OCI-LY7 (cell line): ENCODE results near the gene ADAMTS4. TPM values are rescaled to one million over a fixed set of nuclear protein-coding genes. Genes with fewer than 3 reads are reported as not detected.

Experiments used
- BruUV-seq: library from RNA; stranded (reverse); fragments of 400-500 nt; replicated peaks from 2 replicates; lab custom pipeline; 2021; lab: Mats Ljungman, UMichigan
- CTCF ChIA-PET: fragments of 300-600 bp; sonication (Branson Sonifier 250); formaldehyde crosslinking; loops from one replicate; lab custom pipeline; 2022; ENCODE audit warnings: antibody characterized with exemption; ENCODE audit not compliant: unreplicated experiment; lab: Charles Lee
- POLR2A ChIA-PET: fragments of 300-600 bp; sonication (Branson Sonifier 250); formaldehyde crosslinking; loops from one replicate; lab custom pipeline; 2022; ENCODE audit warnings: antibody characterized with exemption; lab: Charles Lee
- DNase-seq: peaks from one replicate; pipeline ENCODE4 v3.0.0-alpha.2; 2015; ENCODE audit warnings: low spot score
- H2AFZ ChIP-seq: fragments of 200-600 bp; sonication (generic), shearing (Covaris generic); 2 replicates; pipeline ENCODE4 v1.6.1; 2014; ENCODE audit warnings: mild to moderate bottlenecking, antibody characterized with exemption, low read length, moderate library complexity
- H3K27ac ChIP-seq: fragments of 200-600 bp; sonication (generic); 2 replicates; pipeline ENCODE4 v1.5.1; 2014; ENCODE audit warnings: mixed run types, low read depth, mild to moderate bottlenecking, moderate library complexity, low read length, inconsistent platforms; ENCODE audit not compliant: poor library complexity, severe bottlenecking
- H3K36me3 ChIP-seq: fragments of 200-600 bp; sonication (generic); 2 replicates; pipeline ENCODE4 v1.6.1; 2014; ENCODE audit warnings: mild to moderate bottlenecking, antibody characterized with exemption, low read length, moderate library complexity, mixed read lengths; ENCODE audit not compliant: insufficient read depth
- H3K4me1 ChIP-seq: fragments of 200-600 bp; sonication (generic); 2 replicates; pipeline ENCODE4 v1.5.1; 2014; ENCODE audit warnings: mild to moderate bottlenecking, low read length; ENCODE audit not compliant: insufficient read depth, poor library complexity, severe bottlenecking
- H3K4me2 ChIP-seq: fragments of 200-600 bp; sonication (generic); 2 replicates; pipeline ENCODE4 v1.6.1; 2014; ENCODE audit warnings: mild to moderate bottlenecking, low read length
- H3K4me3 ChIP-seq: fragments of 200-600 bp; sonication (generic); 2 replicates; pipeline ENCODE4 v1.5.1; 2014; ENCODE audit warnings: mild to moderate bottlenecking, low read depth, low read length; ENCODE audit not compliant: poor library complexity, severe bottlenecking
- H3K79me2 ChIP-seq: fragments of 200-600 bp; sonication (generic); 2 replicates; pipeline ENCODE4 v1.6.1; 2016; ENCODE audit warnings: low read depth, mild to moderate bottlenecking, low read length, moderate library complexity, mixed read lengths; ENCODE audit not compliant: insufficient read depth
- H3K9me2 ChIP-seq: fragments of 200-600 bp; sonication (generic); 2 replicates; pipeline ENCODE4 v1.6.1; 2016; ENCODE audit warnings: mild to moderate bottlenecking, low read length, mixed read lengths; ENCODE audit not compliant: insufficient read depth
- H3K9me3 ChIP-seq: fragments of 200-600 bp; sonication (generic); 2 replicates; pipeline ENCODE4 v1.6.1; 2014; ENCODE audit warnings: mild to moderate bottlenecking, mixed run types, low read length, mixed read lengths
- H4K20me1 ChIP-seq: fragments of 200-600 bp; sonication (generic); 2 replicates; pipeline ENCODE4 v1.6.1; 2014; ENCODE audit warnings: mild to moderate bottlenecking, antibody characterized with exemption, low read length, moderate library complexity, mixed read lengths; ENCODE audit not compliant: insufficient read depth
- EZH2phosphoT487 ChIP-seq: fragments of 200-600 bp; sonication (generic); IDR thresholded peaks from 2 replicates; pipeline ENCODE4 v1.6.1; 2018; ENCODE audit warnings: low read depth, borderline replicate concordance, mild to moderate bottlenecking, mixed run types, antibody characterized with exemption, low read length, moderate library complexity, mixed read lengths
- intact Hi-C: fragments of 100-400 bp; cut with micrococcal nuclease; formaldehyde crosslinking; loops from one replicate; pipeline ENCODE4 v1.10.0; 2022; ENCODE audit not compliant: unreplicated experiment
- total RNA-seq, 2 experiments: library from RNA; depleted of rRNA in 1 of 2; stranded (reverse); fragments of >200 nt in 1 of 2; shearing (Covaris generic) in 1 of 2; gene quantifications; 2 replicates each; pipeline ENCODE4 v1.2.3, GENCODE V29; 2014 to 2022
- TF ChIP-seq, protein P1 (sequence below): fragments of 200-600 bp; sonication (generic); conservative IDR thresholded peaks from 2 replicates; pipeline ENCODE4 v1.5.1; 2014; ENCODE audit warnings: mild to moderate bottlenecking, antibody characterized with exemption, low read length, moderate library complexity, mixed read lengths

The ADAMTS4 gene
- total RNA-seq, 2 experiments from 2014 or later: 0.03 to 0.15 TPM

DNA sequence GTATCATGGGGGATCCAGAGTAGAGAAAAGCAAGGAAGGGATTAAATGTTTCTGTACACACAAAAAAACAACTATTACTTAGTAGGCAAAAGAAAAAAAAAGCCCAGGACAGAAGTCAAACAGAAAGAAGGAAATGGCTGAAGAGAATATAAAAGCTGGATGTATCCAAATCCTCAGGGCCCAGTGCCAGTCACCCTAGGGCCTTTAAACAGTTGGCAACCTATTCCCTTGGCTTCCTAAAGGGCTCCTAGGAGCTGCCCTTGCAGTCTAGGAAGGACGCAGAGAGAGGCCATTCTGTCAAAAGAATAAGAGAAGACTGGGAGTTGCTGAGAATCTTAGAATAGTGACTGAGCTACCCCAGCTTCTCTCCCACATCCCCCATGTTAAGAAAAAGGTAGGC, 26.5 kb downstream of the ADAMTS4 start:
- intact Hi-C loops: no loop called here
- Histone ChIP-seq H3K4me3 (no peak overlapping the region), H3K79me2 (peaks cover 9% of the 10 kb centered on the region; the same call in 1 of the 2 replicates), H3K36me3 (peaks cover 60% of the 10 kb centered on the region), H3K9me3 (no peaks in the 10 kb centered on the region), H2AFZ (no peak overlapping the region), H3K9me2 (no peaks in the 10 kb centered on the region), H3K4me2 (no peak overlapping the region), H3K4me1 (peaks cover 19% of the 10 kb centered on the region), H3K27ac (no peak overlapping the region), H4K20me1 (no peaks in the 10 kb centered on the region)
- ChIA-PET CTCF (no interaction called here), POLR2A (interaction anchor here (0.6 kb wide), 2 partner anchors 36 to 66 kb away, joined by 3 read pairs; no protein-coding TSS in a partner anchor)
- no TSS peak for BruUV-seq
- no peak for DNase-seq
- TF ChIP-seq EZH2phosphoT487: no peak
- TF ChIP-seq, protein P1, sequence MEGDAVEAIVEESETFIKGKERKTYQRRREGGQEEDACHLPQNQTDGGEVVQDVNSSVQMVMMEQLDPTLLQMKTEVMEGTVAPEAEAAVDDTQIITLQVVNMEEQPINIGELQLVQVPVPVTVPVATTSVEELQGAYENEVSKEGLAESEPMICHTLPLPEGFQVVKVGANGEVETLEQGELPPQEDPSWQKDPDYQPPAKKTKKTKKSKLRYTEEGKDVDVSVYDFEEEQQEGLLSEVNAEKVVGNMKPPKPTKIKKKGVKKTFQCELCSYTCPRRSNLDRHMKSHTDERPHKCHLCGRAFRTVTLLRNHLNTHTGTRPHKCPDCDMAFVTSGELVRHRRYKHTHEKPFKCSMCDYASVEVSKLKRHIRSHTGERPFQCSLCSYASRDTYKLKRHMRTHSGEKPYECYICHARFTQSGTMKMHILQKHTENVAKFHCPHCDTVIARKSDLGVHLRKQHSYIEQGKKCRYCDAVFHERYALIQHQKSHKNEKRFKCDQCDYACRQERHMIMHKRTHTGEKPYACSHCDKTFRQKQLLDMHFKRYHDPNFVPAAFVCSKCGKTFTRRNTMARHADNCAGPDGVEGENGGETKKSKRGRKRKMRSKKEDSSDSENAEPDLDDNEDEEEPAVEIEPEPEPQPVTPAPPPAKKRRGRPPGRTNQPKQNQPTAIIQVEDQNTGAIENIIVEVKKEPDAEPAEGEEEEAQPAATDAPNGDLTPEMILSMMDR: no peak

- no peak overlapping the region for H2AFZ ChIP-seq
- peaks cover 6% of the 10 kb centered on the region; the same call in 1 of the 2 replicates for H3K79me2 ChIP-seq
- H3K4me2 ChIP-seq: no peak overlapping the region
- DNase-seq: no peak
- ChIA-PET CTCF (no interaction called here), POLR2A (interaction anchor here (0.6 to 1.2 kb wide), 3 partner anchors 24 to 214 kb away, joined by 3 to 4 read pairs (median 3); no protein-coding TSS in a partner anchor)
- no peaks in the 10 kb centered on the region for H3K9me2 ChIP-seq
- H3K36me3 ChIP-seq: peaks cover 60% of the 10 kb centered on the region
- no TSS peak for BruUV-seq
- intact Hi-C loops: no loop called here
- no peak for TF ChIP-seq EZH2phosphoT487
- TF ChIP-seq, protein P1: no peak
- H4K20me1 ChIP-seq: no peaks in the 10 kb centered on the region
- H3K4me1 ChIP-seq: peaks cover 23% of the 10 kb centered on the region
- H3K4me3 ChIP-seq: no peak overlapping the region
- no peak overlapping the region for H3K27ac ChIP-seq
- H3K9me3 ChIP-seq: no peaks in the 10 kb centered on the region
These were observed 27.2 kb downstream of the ADAMTS4 start for GRCh38 chr1:161171696-161172095.

GRCh38 chr1:161171191-161171590, 27.7 kb downstream of the ADAMTS4 start:
- no TSS peak for BruUV-seq
- Histone ChIP-seq H3K4me3 (no peak overlapping the region), H3K4me1 (peaks cover 20% of the 10 kb centered on the region), H3K9me3 (no peaks in the 10 kb centered on the region), H3K4me2 (no peak overlapping the region), H4K20me1 (no peaks in the 10 kb centered on the region), H3K9me2 (no peaks in the 10 kb centered on the region), H3K27ac (no peak overlapping the region), H2AFZ (no peak overlapping the region), H3K36me3 (peaks cover 60% of the 10 kb centered on the region), H3K79me2 (peaks cover under 1% of the 10 kb centered on the region; the same call in 1 of the 2 replicates)
- POLR2A ChIA-PET: interaction anchor here (0.6 to 1.2 kb wide), 4 partner anchors 24 to 214 kb away, joined by 3 to 4 read pairs (median 3); no protein-coding TSS in a partner anchor
- CTCF ChIA-PET: no interaction called here
- DNase-seq: no peak
- TF ChIP-seq, protein P1: peak; percentile 55; the same call in 1 of the 2 replicates
- TF ChIP-seq EZH2phosphoT487: no peak
- intact Hi-C loops: no loop called here
